GM12874 (cell line): ENCODE results near the gene ADRM1.

Experiments
- TF ChIP-seq, protein P1 (sequence below): IDR thresholded peaks from 2 replicates; pipeline ENCODE4 v1.5.1; 2011; ENCODE audit warnings: low read depth, mild to moderate bottlenecking, control low read depth, low read length, moderate library complexity; ENCODE audit not compliant: insufficient read depth

ADRM1 gene

DNA sequence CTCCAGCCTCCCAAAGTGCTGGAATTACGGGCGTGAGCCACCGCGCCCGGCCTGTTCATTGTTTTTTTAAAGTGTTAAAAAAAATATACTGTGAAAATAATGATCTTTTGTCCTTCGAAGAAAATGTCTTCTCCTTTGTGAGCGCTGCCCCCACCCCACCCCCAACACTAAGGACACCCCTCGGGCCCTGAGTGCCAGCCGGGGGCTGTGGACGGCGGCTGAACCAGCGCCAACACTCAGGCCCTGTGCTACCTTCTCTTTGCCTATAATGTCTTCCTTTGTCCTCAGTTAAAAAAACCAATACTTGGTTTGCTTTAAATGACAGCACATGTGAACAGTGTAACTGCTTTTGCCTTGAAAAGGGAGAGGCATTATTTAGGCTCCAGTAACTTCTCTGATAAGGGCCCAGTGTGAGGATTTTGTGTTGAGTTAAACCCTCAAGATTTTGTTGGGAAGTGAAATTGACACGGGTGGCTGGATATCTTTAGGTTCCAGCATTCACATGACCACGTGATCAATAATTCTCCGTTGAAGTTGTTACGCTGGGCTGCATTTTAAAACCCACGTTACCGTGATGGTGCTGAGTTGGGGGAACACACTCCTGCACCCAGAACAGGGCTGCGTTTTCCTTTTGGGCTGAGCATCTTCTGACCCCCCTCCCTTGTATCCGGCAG is 9.5 kb upstream of the ADRM1 start:
- TF ChIP-seq, protein P1, sequence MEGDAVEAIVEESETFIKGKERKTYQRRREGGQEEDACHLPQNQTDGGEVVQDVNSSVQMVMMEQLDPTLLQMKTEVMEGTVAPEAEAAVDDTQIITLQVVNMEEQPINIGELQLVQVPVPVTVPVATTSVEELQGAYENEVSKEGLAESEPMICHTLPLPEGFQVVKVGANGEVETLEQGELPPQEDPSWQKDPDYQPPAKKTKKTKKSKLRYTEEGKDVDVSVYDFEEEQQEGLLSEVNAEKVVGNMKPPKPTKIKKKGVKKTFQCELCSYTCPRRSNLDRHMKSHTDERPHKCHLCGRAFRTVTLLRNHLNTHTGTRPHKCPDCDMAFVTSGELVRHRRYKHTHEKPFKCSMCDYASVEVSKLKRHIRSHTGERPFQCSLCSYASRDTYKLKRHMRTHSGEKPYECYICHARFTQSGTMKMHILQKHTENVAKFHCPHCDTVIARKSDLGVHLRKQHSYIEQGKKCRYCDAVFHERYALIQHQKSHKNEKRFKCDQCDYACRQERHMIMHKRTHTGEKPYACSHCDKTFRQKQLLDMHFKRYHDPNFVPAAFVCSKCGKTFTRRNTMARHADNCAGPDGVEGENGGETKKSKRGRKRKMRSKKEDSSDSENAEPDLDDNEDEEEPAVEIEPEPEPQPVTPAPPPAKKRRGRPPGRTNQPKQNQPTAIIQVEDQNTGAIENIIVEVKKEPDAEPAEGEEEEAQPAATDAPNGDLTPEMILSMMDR = no peak

DNA sequence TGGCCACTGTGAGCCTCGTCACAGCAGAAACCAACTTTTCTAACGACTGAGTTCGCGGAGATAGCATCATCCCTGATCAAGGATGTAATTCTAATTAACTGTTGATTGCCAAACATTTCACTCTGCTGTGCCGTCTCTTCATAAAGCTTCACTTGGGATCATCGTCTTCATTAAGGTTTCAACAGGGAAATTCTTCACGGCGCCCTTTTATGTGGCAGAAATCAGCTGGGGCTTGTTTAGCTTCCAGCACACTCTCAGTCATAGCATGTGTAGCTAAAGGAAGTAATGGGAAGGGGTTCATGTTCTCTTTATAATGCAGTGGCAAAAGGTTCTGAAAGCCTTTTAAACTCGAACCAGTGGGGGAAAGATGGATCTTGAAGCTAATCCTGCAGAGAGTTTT is 8.9 kb upstream of the ADRM1 start:
- TF ChIP-seq, protein P1 = no peak

DNA sequence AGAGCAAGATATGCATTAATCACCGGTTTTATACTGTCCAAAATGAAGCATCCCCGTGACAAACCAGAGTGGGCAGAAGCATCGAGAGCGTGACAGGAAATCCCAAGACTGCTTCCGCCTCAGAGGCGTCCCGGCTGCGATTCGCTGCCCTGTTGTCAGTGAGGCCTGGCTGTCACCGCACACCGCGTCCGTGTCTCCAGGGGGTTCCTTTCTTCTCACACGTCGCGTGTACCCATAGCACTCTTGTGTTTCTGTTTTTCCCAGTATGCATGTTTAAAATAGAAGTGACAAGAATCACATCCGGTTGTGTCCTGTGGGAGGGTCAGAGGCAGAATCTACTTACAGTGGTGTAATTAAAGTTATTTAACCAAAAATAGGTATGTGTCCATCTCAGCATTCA is 8.3 kb upstream of the ADRM1 start:
- TF ChIP-seq, protein P1 = no peak

DNA sequence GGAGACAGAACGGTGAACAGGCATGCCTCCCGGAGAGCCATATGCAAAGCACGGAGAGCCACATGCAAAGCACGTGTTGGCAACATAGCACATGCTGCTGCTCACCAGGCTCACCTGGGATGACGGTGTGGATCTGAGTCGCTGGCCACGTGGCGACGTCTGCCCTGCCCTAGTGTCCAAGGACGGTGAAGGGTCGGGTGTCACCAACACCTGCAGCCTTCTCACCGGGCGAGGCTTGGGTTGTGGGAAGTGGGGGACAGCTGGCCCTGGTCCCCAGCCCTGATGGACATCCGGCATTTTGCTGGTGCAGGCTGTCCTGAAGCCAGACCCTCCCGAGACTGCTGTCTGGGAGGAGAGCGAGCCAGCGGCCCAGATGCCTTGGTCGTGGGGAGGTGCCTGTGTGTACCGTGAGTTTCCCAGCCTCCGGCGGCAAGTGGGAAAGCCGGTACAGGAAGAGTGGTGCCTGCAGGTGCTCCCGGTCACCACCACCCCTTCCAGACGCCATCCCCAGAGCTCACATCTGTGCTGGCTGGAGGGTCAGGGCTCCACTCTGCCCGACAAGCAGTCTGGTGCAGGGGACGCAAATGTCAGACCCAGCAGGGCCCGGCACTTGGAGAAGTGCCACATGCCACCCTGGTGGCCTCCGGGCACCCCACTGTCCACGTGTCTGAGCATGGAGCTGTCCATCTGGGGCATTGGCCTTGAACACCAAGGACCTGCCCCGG is 5.9 kb upstream of the ADRM1 start:
- TF ChIP-seq, protein P1 = no peak

DNA sequence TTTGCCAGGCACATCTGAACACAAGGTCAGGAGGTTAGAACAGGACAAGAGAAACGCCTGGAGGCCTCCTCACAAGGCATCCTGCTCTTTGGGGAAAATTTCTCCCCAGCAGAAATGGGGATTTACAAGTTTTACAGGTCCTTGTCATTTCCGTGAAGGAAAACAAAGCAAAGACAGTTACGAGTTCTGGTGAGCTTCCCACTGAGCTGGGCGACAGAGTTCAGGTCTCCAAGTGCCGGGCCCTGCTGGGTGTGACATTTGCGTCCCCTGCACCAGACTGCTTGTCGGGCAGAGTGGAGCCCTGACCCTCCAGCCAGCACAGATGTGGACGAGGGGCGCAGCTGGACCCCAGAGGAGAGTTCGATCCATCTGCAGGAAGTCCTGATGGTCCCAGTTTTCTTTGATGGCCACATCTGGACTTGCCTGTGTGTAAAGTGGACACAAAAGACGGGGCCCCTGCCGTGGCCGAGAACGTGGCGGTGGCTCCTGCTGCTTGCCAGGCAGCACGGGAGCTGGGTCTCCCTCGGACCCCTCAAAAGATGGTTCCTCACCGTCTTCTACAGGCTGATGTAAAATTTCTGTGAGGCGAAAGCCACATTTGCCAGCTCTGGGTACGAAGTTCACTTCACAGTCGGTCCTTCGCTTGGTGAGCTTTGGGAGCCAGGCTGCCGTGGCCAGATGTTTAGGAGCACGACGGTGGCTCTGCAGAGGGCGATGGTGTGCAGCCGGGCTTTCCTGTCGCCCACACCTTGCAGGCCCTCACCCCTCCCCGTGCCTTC is 5.2 kb upstream of the ADRM1 start:
- TF ChIP-seq, protein P1 = no peak

DNA sequence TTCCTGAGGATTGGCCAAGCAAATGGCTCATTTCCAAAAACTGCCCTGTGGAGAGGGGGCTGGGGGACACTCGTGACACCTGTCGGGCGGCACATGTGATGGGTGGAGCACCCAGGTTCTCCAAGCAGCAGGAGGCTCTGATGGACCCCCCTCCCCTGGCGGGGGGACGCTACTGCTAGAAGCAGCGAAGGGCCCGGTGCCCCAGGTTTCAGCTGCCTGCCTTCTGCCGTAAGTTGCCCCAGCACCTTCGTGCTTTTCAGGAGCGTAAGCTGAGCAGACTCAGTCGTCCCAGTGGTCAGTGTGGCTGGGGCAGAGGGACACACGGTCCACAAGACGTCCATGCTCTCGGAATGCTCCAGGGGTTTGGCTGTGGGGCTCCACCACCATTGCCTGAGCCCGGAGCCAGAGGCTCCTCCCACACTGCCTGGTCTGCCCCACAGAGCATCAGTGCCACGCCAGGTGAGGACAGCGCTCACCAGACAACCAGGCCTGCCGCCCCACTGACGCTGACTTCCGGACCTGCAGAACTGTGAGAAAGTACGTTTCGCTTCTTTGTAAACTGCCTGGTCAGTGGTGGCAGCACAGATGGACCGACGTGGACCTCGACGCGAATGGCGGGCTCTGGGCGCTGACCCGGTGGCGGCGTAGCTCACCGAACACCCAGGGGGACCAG is 4.1 kb upstream of the ADRM1 start:
- TF ChIP-seq, protein P1 = no peak
